Measurements from ENCODE around the gene RNASET2. TPM values are rescaled to one million over a fixed set of nuclear protein-coding genes. Genes with fewer than 3 reads are reported as not detected.
"Not testable (repeated sequence)": the region's sequence is repeated elsewhere in the genome, so short reads cannot be mapped to it uniquely, and the experiment has no call there.

Gene RNASET2
- total and polyA plus RNA-seq, 2 of the 13 experiments (the other 11 are each of a cell fraction or from before 2014, with no cell fraction given) = 44.6 to 597 TPM

DNA sequence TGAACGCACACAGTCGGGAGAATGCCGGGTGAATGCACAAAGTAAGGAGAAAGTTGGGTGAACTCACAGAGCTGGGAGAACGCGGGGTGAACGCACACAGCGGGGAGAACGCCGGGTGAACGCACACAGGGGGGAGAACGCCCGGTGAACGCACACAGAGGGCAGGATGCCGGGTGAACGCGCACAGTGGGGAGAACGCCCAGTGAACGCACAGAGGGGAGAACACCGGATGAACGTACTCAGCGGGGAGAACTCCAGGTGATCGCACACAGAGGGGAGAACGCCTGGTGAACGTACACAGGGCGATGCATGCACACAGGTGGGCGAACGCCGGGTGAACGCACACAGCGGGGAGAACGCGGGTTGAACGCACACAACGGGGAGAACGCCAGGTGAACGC is 57.4 kb downstream of the RNASET2 start (continued):
- TF ChIP-seq ZNF496 (CRISPR knock-in tag; IDR thresholded peaks at IDR 0.05; ENCODE audit: insufficient replicate concordance) = no peak

DNA sequence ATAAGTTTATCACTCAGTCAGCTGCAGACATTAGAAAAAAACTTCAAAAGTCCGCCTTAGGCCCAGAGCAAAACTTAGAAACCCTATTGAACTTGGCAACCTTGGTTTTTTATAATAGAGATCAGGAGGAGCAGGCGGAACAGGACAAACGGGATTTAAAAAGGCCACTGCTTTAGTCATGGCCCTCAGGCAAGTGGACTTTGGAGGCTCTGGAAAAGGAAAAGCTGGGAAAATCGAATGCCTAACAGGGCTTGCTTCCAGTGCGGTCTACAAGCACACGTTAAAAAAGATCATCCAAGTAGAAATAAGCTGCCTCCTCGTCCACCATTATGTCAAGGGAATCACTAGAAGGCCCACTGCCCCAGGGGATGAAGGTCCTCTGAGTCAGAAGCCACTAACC is 61.7 kb downstream of the RNASET2 start:
- H4K20me1 ChIP-seq (ENCODE audit: insufficient read depth, low read length); POLR2A ChIA-PET; BruUV-seq (replicated peaks); CTCF ChIA-PET (ENCODE audit: low intra/inter-chr PET ratio, low total read pairs); H3K4me3 ChIP-seq (replicated peaks in 1 of 3; ENCODE audit: insufficient read depth in 1 of 3, low read depth in 2 of 3, low read length in 3 of 3); DNase-seq (ENCODE audit: low spot score); H3K27me3 ChIP-seq (ENCODE audit: control insufficient read depth in 1 of 2, insufficient read depth in 2 of 2, low read length in 2 of 2); in situ Hi-C loops (cut with HindIII; ENCODE audit: extremely low pct_ligation_motif_present, low pct_unique_long_range_greater_than_20kb); FAIRE-seq; H2AFZ ChIP-seq (ENCODE audit: low read length); H3K4me2 ChIP-seq (ENCODE audit: low read depth, low read length); intact Hi-C loops (cut with micrococcal nuclease; ENCODE audit: unreplicated experiment); H3K36me3 ChIP-seq (replicated peaks in 1 of 2; ENCODE audit: control insufficient read depth in 1 of 2, insufficient read depth in 2 of 2, low read length in 2 of 2); H3K9me3 ChIP-seq (ENCODE audit: low read length); ATAC-seq; H3K79me2 ChIP-seq (ENCODE audit: insufficient read depth, low read length); H3K27ac ChIP-seq (ENCODE audit: extremely low read length, insufficient read depth, low read length); H3K9ac ChIP-seq (ENCODE audit: insufficient read depth, low read depth, low read length); H3K4me1 ChIP-seq (ENCODE audit: insufficient read depth, low read length): not testable (repeated sequence)
- WGBS (ENCODE audit: low lambda C conversion rate) = 76% methylated on average over 7 of the region's 7 CpGs

DNA sequence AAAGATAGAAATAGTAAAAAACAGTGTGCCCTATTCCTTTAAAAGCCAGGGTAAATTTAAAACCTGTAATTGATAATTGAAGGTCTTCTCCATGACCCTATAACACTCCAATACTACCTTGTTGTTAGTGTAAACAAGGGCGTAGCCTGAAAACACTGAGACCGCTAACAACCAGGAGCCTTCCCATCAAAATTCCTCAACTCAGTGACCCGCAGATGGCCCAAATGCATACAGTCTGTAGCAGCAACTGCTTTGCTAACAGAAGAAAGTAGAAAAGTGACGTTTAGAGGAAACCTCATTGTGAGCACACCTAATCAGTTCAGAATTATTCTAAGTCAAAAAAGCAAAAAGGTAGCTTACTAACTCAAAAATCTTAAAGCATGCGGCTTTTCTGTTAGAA is 63.9 kb downstream of the RNASET2 start:
- in situ Hi-C loops (cut with HindIII; ENCODE audit: extremely low pct_ligation_motif_present, low pct_unique_long_range_greater_than_20kb); H3K27me3 ChIP-seq (ENCODE audit: control insufficient read depth in 1 of 2, insufficient read depth in 2 of 2, low read length in 2 of 2); DNase-seq (ENCODE audit: low spot score); H3K9me3 ChIP-seq (ENCODE audit: low read length); H3K4me2 ChIP-seq (ENCODE audit: low read depth, low read length); H3K79me2 ChIP-seq (ENCODE audit: insufficient read depth, low read length); H3K36me3 ChIP-seq (replicated peaks in 1 of 2; ENCODE audit: control insufficient read depth in 1 of 2, insufficient read depth in 2 of 2, low read length in 2 of 2); H3K27ac ChIP-seq (ENCODE audit: extremely low read length, insufficient read depth, low read length); POLR2A ChIA-PET; H3K4me3 ChIP-seq (replicated peaks in 1 of 3; ENCODE audit: insufficient read depth in 1 of 3, low read depth in 2 of 3, low read length in 3 of 3); H2AFZ ChIP-seq (ENCODE audit: low read length); H4K20me1 ChIP-seq (ENCODE audit: insufficient read depth, low read length); ATAC-seq; intact Hi-C loops (cut with micrococcal nuclease; ENCODE audit: unreplicated experiment); BruUV-seq (replicated peaks); H3K9ac ChIP-seq (ENCODE audit: insufficient read depth, low read depth, low read length); FAIRE-seq; H3K4me1 ChIP-seq (ENCODE audit: insufficient read depth, low read length); CTCF ChIA-PET (ENCODE audit: low intra/inter-chr PET ratio, low total read pairs): not testable (repeated sequence)
- WGBS (ENCODE audit: low lambda C conversion rate) = 70% methylated on average over 5 of the region's 5 CpGs

DNA sequence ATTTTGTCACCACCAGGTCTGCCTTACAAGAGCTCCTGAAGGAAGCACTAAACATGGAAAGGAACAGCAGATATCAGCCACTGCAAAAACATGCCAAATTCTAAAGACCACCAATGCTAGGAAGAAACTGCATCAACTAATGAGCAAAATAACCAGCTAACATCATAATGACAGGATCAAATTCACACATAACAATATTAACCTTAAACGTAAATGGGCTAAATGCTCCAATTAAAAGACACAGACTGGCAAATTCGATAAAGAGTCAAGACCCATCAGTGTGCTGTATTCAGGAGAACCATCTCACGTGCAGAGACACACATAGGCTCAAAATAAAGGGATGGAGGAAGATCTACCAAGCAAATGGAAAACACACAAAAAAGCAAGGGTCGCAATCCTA is 69.6 kb downstream of the RNASET2 start:
- H3K9me3 ChIP-seq (ENCODE audit: low read length); H3K79me2 ChIP-seq (ENCODE audit: insufficient read depth, low read length); BruUV-seq (replicated peaks); H4K20me1 ChIP-seq (ENCODE audit: insufficient read depth, low read length); H3K27me3 ChIP-seq (ENCODE audit: control insufficient read depth in 1 of 2, insufficient read depth in 2 of 2, low read length in 2 of 2); H3K36me3 ChIP-seq (replicated peaks in 1 of 2; ENCODE audit: control insufficient read depth in 1 of 2, insufficient read depth in 2 of 2, low read length in 2 of 2); H3K4me3 ChIP-seq (replicated peaks in 1 of 3; ENCODE audit: insufficient read depth in 1 of 3, low read depth in 2 of 3, low read length in 3 of 3); POLR2A ChIA-PET; intact Hi-C loops (cut with micrococcal nuclease; ENCODE audit: unreplicated experiment); H2AFZ ChIP-seq (ENCODE audit: low read length); H3K27ac ChIP-seq (ENCODE audit: extremely low read length, insufficient read depth, low read length); DNase-seq (ENCODE audit: low spot score); FAIRE-seq; in situ Hi-C loops (cut with HindIII; ENCODE audit: extremely low pct_ligation_motif_present, low pct_unique_long_range_greater_than_20kb); ATAC-seq; H3K9ac ChIP-seq (ENCODE audit: insufficient read depth, low read depth, low read length); CTCF ChIA-PET (ENCODE audit: low intra/inter-chr PET ratio, low total read pairs); H3K4me1 ChIP-seq (ENCODE audit: insufficient read depth, low read length); H3K4me2 ChIP-seq (ENCODE audit: low read depth, low read length): not testable (repeated sequence)
- 47% methylated on average over 4 of the region's 4 CpGs for WGBS (ENCODE audit: low lambda C conversion rate)

DNA sequence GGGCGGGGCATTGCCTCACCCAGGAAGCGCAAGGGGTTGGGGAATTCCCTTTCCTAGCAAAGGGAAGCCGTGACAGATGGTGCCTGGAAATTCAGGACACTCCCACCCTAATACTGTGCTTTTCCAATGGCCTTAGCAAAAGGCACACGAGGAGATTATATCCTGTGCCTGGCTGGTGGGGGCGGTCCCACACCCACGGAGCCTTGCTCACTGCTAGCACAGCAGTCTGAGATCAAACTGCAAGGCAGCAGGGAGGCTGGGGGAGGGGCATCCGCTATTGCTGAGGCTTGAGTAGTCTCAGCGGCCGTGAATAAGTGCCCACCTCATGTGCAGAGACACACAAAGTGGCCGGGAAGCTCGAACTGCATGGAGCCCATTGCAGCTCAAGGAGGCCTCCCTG is 71.4 kb downstream of the RNASET2 start:
- POLR2A ChIA-PET; BruUV-seq (replicated peaks); H3K4me2 ChIP-seq (ENCODE audit: low read depth, low read length); H3K9ac ChIP-seq (ENCODE audit: insufficient read depth, low read depth, low read length); in situ Hi-C loops (cut with HindIII; ENCODE audit: extremely low pct_ligation_motif_present, low pct_unique_long_range_greater_than_20kb); ATAC-seq; H3K4me3 ChIP-seq (replicated peaks in 1 of 3; ENCODE audit: insufficient read depth in 1 of 3, low read depth in 2 of 3, low read length in 3 of 3); H3K27ac ChIP-seq (ENCODE audit: extremely low read length, insufficient read depth, low read length); H3K36me3 ChIP-seq (replicated peaks in 1 of 2; ENCODE audit: control insufficient read depth in 1 of 2, insufficient read depth in 2 of 2, low read length in 2 of 2); DNase-seq (ENCODE audit: low spot score); H4K20me1 ChIP-seq (ENCODE audit: insufficient read depth, low read length); H3K79me2 ChIP-seq (ENCODE audit: insufficient read depth, low read length); H2AFZ ChIP-seq (ENCODE audit: low read length); intact Hi-C loops (cut with micrococcal nuclease; ENCODE audit: unreplicated experiment); H3K27me3 ChIP-seq (ENCODE audit: control insufficient read depth in 1 of 2, insufficient read depth in 2 of 2, low read length in 2 of 2); H3K4me1 ChIP-seq (ENCODE audit: insufficient read depth, low read length); H3K9me3 ChIP-seq (ENCODE audit: low read length); CTCF ChIA-PET (ENCODE audit: low intra/inter-chr PET ratio, low total read pairs); FAIRE-seq: not testable (repeated sequence)
- WGBS (ENCODE audit: low lambda C conversion rate) = 77% methylated on average over 11 of the region's 11 CpGs

Data from HepG2 (cell line).